ENCODE results near the gene ARRB1.

The ARRB1 gene

DNA sequence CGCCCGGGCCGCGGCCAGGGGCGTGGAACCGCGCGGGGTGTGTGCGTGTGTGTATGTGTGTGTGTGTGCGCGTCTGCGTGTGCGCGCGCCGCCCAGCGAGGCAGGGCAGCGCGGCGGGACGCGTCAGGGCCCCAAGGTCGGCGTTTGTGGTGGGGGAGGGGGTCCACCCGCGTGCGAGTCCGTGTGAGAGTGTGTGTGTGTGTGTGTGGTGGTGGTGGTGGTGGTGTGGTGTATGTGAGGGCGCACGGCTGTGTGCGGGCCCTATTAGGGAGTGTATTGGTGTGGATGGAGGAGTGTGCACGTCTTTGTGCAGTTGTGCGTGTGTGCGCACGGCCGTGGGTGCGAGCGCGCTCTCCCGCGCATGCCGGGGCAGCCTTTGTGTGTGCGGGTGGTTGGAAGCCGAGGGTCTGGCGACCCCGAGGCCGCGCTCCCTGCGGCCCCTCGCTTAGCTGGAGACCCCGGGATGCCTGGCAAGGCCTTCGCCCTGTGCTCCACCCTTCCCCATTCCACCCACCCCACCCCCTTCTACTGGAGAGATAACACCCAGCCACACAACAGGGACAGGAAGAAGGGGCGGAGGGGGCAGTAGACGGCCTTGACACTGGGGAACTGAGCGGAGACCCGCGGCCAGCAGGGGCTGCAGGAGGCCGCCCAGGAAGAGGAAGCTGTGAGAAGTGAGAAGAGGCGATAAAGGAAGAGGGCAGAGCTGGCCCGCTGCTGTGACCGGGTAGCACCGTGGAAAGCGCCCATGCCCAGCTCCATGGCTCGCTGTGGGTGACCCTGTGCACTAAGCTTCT, 528 bp upstream of the ARRB1 start:
- TF ChIP-seq, protein P1, sequence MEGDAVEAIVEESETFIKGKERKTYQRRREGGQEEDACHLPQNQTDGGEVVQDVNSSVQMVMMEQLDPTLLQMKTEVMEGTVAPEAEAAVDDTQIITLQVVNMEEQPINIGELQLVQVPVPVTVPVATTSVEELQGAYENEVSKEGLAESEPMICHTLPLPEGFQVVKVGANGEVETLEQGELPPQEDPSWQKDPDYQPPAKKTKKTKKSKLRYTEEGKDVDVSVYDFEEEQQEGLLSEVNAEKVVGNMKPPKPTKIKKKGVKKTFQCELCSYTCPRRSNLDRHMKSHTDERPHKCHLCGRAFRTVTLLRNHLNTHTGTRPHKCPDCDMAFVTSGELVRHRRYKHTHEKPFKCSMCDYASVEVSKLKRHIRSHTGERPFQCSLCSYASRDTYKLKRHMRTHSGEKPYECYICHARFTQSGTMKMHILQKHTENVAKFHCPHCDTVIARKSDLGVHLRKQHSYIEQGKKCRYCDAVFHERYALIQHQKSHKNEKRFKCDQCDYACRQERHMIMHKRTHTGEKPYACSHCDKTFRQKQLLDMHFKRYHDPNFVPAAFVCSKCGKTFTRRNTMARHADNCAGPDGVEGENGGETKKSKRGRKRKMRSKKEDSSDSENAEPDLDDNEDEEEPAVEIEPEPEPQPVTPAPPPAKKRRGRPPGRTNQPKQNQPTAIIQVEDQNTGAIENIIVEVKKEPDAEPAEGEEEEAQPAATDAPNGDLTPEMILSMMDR (IDR thresholded peaks at IDR 0.05; ENCODE audit: low read depth, low read length), result no peak
- H3K4me3 ChIP-seq (ENCODE audit: low read depth, low read length), result peak overlapping the region; percentile 64

DNA sequence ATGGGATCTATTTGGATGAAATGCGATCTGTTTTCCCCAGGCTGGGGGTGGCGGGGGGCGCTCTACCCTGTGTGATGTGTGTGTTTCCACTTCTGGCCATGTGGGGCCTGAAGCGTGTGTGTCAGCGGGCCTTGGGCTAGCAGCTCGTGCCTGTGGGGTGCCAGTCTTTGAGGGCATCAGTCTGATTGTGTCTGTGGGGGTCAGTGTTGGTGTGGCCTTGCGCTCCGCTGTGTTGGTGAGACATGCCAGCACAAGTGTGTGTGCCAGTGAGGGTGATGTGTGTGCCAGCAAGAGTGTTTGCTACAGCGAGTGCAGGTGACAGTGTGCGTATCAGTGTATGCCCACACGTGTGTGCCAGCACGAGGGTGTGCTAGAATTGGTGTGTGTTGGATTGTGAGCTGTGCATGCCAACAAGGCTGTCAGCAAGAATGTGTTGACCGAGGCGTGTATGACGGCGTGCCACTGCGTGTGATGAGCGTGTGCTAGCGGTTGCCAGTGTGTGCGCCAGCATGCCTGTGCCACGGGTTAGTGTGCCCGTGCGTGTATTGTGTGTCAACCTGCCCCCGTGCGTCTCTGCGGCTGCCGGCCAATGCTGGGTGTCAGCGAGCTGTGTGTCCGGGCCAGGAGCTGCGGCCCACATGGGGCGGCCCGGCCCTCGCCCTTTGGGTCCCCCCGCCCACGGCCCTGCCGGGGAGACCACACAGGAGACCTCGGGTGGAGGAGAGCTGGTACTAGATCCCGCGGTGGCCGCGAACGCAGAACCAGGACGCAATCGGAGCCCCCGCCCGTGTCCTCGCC, 519 bp downstream of the ARRB1 start:
- H3K4me3 ChIP-seq (ENCODE audit: low read depth, low read length), result peak overlapping the region; percentile 64
- TF ChIP-seq, protein P1 (IDR thresholded peaks at IDR 0.05; ENCODE audit: low read depth, low read length), result no peak

DNA sequence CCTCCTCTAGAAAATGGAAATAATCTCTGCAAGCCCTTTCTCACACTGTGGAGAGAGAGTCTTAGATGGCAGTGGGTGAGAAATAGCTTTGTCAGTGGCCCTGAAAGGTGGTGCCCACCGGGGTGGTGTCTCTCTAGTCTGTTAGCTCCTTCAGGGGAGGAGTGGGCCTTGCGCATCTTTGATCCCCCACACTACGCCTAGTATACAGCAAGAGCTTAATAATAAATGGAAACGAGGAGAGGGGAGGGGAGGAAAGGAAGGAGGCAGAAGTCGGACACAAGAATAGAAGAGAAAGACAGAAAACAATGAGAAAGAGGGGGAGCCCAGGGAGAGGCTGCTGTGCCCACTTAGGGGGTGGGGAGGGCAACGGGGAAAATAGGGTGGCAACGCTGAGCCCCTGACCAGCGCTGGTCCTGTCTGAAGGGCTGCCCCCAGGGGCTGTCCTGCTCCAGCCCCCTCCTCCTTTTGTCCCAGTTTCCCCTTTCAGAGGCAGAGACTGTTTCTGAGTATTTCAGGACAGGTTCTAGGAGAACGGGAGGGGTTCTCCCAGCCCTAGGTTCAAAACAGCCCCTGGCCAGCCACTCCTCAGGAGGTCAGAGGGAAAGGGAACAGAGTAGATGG, 1.2 kb downstream of the ARRB1 start:
- H3K4me3 ChIP-seq (ENCODE audit: low read depth, low read length), result peak overlapping the region; percentile 64
- TF ChIP-seq, protein P1 (IDR thresholded peaks at IDR 0.05; ENCODE audit: low read depth, low read length), result no peak

DNA sequence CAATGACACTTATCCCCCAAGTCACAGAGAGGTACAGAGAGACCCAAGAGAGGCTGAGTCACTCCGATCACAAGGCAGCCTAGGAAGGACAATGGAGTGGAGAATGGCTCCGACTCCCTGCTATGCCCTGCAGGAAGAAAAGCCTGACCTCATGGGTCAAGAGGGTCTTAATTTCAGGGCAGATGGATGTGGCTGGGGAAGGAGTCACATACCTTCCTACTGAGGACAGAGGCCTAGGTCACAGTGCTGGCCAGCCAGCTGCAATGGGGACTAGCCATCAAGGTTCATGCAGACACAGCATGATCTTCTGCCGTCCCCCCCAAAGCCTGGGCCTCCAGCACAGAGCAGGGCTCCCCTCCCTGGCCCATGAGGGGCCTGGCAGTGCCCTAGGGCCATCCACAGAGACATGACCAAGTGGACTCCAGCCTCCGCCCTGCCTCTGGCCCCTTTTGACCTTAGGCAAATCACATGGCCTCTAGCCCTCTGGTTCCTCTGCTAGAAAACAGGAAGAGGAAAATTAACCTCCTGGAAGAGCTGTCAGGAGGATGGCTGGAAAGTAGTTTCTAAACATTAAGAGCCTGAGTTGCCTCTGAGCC, 1.8 kb downstream of the ARRB1 start:
- H3K4me3 ChIP-seq (ENCODE audit: low read depth, low read length), result no peak overlapping the region
- TF ChIP-seq, protein P1 (IDR thresholded peaks at IDR 0.05; ENCODE audit: low read depth, low read length), result no peak

DNA sequence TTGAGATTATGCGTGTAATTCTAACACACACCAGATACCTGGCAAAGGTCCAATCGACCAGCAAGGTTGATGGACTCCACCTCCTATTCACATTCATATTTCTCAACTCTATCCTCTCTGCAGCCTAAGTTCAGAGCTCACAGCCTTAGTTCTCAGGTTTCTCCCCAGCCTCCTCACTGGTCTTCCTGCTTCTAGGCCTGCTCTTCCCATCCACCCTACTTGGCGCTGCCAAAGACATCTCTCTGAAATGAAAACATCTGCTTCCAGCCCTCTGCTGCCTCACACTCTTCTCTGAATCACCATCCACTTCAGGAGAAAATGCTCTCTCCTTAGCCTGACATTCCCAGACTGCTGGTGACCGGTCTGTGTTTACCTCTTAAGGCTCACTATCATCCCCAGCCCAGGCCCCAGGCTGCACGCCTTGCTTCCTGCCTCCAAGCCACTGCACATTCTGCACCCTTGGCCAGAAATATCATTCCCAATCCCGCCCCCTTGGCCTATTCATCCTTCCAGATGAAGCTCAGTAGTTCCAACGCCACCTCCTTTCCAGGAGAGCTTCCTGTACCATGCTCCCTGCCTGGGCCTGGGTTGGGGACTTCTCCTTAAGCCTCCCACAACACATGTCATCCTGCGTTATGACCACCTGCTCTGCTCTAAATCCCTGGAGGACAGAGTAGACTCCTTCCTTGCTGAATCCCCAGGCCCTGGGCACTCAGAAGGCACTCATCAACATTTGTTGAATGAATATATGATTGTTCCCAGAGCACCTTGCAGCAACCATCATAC, 3.5 kb downstream of the ARRB1 start:
- TF ChIP-seq, protein P1 (IDR thresholded peaks at IDR 0.05; ENCODE audit: low read depth, low read length), result no peak
- H3K4me3 ChIP-seq (ENCODE audit: low read depth, low read length), result no peak overlapping the region

DNA sequence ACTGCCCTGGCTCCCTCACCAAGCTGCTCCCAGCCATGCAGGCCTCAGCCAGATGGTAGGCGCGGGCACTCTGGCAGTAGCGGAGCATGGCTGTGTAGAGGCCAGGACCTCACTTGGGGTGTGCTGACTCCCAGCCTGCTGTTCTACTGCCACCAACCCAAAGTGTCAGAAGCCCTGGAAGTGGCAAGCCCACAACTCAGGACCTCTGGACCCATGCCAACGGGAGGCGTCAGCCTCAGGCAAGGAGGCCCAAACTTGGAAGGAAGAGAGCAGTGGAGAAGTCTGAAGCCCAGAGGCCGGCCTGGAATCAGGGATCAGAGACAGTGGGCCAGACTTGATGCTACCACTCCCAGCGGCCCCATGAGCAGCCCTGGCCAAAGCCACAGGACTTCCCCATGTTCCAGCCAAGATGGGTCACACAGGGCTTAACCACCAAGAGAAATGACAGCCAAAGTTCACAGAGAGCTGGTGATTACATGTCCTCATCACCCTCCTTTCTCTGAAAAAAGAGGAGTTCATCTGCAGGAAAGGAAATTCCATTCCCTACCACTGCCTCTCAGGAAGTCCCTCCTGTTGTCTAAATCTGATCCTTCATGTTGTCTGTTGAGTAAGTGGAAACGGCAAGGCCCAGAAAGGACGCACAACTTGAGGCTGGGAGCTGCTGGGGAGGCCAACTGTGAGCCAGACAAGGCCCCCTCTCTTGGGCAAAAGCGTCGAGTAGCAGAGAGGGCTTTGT, 4.4 kb downstream of the ARRB1 start:
- no peak overlapping the region for H3K4me3 ChIP-seq (ENCODE audit: low read depth, low read length)
- TF ChIP-seq, protein P1 (IDR thresholded peaks at IDR 0.05; ENCODE audit: low read depth, low read length), result no peak

Data from WI38 (cell line).